Stomach (tissue), 9 donors: Measurements from ENCODE around the gene OR4K13. TPM values are rescaled to one million over a fixed set of nuclear protein-coding genes. Genes with fewer than 3 reads are reported as not detected.

Source experiments
- DNase-seq, 2 donors: peaks; one replicate each; pipeline versions ENCODE4 v3.0.0 to v3.0.0-alpha.2; 2013 to 2019
- H3K27ac ChIP-seq, 5 donors: fragments of 200-600 bp in 4 of 5; sonication (generic) in 4 of 5; one replicate each; pipeline ENCODE4 v1.5.1; 2013 to 2019; ENCODE audit warnings: mild to moderate bottlenecking in 1 of 5, moderate library complexity in 1 of 5
- H3K27me3 ChIP-seq, 3 donors: fragments of 200-600 bp; sonication (generic); one replicate each; pipeline ENCODE4 v1.5.1; 2017 to 2019; ENCODE audit warnings: mixed run types in 1 of 3
- H3K36me3 ChIP-seq, 4 donors: fragments of 200-600 bp; sonication (generic); 1 replicate in 3 of 4; 2 replicates in 1 of 4; pipeline ENCODE4 v1.5.1; 2016 to 2019
- H3K4me1 ChIP-seq, 4 donors: fragments of 200-600 bp; sonication (generic); one replicate each; pipeline ENCODE4 v1.5.1; 2016 to 2019
- H3K4me3 ChIP-seq, 4 donors: fragments of 200-600 bp; sonication (generic) in 3 of 4; one replicate each; pipeline ENCODE4 v1.5.1; 2016 to 2019; ENCODE audit warnings: mild to moderate bottlenecking in 1 of 4
- H3K9me3 ChIP-seq, 4 donors: fragments of 200-600 bp; sonication (generic); one replicate each; pipeline ENCODE4 v1.5.1; 2016 to 2019
- EP300 ChIP-seq: sonication (generic); formaldehyde crosslinking; IDR thresholded peaks from one replicate; pipeline ENCODE4 v1.6.1; 2017; ENCODE audit warnings: antibody characterized with exemption
- POLR2A ChIP-seq, 4 donors: fragments of 450-650 bp; IDR thresholded peaks; one replicate each; pipeline ENCODE4 v1.6.1; 2016; ENCODE audit warnings: antibody characterized with exemption in 4 of 4, control low read depth in 2 of 4, mild to moderate bottlenecking in 1 of 4, moderate library complexity in 1 of 4
- POLR2AphosphoS5 ChIP-seq, 3 donors: sonication (generic); formaldehyde crosslinking; IDR thresholded peaks; one replicate each; pipeline ENCODE4 v1.6.1; 2016; ENCODE audit warnings: antibody characterized with exemption in 3 of 3
- WGBS, 5 donors: extraction: QIAGEN DNeasy Blood & Tissue Kit in 3 of 5; methylation state at CpG; one replicate each; pipeline versions ENCODE4 v1.1.5 to v1.1.7; 2013 to 2018; 5-methylcytosine and 5-hydroxymethylcytosine counted together
- intact Hi-C: fragments of 100-400 bp; cut with DNase I; formaldehyde crosslinking; loops from one replicate; pipeline ENCODE4 v1.15.1; 2023; ENCODE audit warnings: low total_unique reads
- polyA plus RNA-seq, 3 donors: library from polyadenylated mRNA; stranded (reverse); fragments of 200-250 nt; gene quantifications; one replicate each; pipeline ENCODE4 v1.2.3, GENCODE V29; 2013
- total RNA-seq, 5 donors: library from RNA; depleted of rRNA; stranded (reverse); fragments of >200 nt; gene quantifications; one replicate each; pipeline versions ENCODE4 v1.1.0 to v1.2.3, GENCODE V29; 2014 to 2016
- TF ChIP-seq, protein P1 (sequence below), 7 experiments: fragments of 450-650 bp in 4 of 7; fragments of 200-600 bp in 3 of 7; sonication (generic) in 3 of 7; IDR thresholded peaks; one replicate each; pipeline ENCODE4 v1.5.1; 2016 to 2019; ENCODE audit warnings: antibody characterized with exemption in 7 of 7, control low read depth in 2 of 7, mild to moderate bottlenecking in 1 of 7
- donor health status: healthy with polysubstance abuse.
- donor health status: Bipolar disorder and iron deficiency.
- donor health status: healthy.

OR4K13 gene
- total and polyA plus RNA-seq, 8 donors: not detected

DNA sequence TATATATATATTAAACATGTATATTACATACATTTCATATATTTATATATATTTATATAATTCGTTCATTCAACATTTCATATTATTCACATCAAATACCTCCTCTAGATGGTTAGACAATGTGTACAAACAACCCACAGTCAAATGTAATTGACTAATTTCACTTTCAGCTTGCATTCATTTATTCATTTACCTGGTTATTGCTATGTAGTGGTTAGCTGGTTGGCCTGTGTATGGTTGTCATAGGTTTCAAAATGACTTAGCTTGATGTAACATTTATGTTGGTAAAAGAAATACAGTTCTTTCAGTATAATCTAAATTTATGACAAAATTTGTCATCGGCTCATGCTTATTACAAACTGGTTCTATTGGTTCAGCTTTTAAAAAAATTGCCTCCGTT is 389 bp downstream of the OR4K13 start:
- 64 to 69% (median 67%) methylated on average over 3 of the region's 3 CpGs for WGBS, 5 donors
- intact Hi-C loops: no loop called here
- Histone ChIP-seq H3K9me3 (peaks cover 0 to 11% (median 0%) of the 10 kb centered on the region in 4 donors), H3K27me3 (no peaks in the 10 kb centered on the region), H3K4me3 (no peak overlapping the region), H3K27ac (no peak overlapping the region), H3K36me3 (no peaks in the 10 kb centered on the region), H3K4me1 (no peaks in the 10 kb centered on the region)
- no peak for TF ChIP-seq POLR2AphosphoS5 (IDR thresholded peaks at IDR 0.05)
- no peak for TF ChIP-seq POLR2A (IDR thresholded peaks at IDR 0.05)
- no peak for TF ChIP-seq EP300
- TF ChIP-seq, protein P1, sequence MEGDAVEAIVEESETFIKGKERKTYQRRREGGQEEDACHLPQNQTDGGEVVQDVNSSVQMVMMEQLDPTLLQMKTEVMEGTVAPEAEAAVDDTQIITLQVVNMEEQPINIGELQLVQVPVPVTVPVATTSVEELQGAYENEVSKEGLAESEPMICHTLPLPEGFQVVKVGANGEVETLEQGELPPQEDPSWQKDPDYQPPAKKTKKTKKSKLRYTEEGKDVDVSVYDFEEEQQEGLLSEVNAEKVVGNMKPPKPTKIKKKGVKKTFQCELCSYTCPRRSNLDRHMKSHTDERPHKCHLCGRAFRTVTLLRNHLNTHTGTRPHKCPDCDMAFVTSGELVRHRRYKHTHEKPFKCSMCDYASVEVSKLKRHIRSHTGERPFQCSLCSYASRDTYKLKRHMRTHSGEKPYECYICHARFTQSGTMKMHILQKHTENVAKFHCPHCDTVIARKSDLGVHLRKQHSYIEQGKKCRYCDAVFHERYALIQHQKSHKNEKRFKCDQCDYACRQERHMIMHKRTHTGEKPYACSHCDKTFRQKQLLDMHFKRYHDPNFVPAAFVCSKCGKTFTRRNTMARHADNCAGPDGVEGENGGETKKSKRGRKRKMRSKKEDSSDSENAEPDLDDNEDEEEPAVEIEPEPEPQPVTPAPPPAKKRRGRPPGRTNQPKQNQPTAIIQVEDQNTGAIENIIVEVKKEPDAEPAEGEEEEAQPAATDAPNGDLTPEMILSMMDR (IDR thresholded peaks at IDR 0.05): no peak
- DNase-seq: no peak

DNA sequence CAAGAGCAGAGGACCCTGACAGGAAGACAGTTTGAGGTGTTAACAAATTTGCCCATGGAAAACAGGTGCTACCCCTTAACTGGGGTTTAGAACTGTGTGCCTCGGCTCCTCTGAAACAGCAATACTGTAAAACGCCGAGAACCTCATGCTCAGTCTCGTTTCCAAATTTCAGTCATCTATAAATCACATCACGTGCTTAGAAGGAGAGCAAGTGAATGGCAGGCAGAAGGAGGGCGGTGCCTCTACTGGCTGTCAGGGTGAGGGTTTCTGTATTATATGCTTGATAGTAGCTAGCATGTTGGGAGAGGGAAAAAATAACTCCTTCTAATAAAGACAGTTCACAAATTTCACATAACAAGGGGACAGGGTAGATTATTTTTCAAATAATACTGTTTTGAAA is 4.8 kb downstream of the OR4K13 start:
- Histone ChIP-seq H3K36me3 (no peaks in the 10 kb centered on the region), H3K9me3 (peaks cover 0 to 10% (median 0%) of the 10 kb centered on the region in 4 donors), H3K27ac (no peak overlapping the region), H3K4me3 (no peak overlapping the region), H3K4me1 (no peaks in the 10 kb centered on the region), H3K27me3 (no peaks in the 10 kb centered on the region)
- no peak for TF ChIP-seq EP300
- TF ChIP-seq POLR2A (IDR thresholded peaks at IDR 0.05): no peak
- TF ChIP-seq, protein P1 (IDR thresholded peaks at IDR 0.05): no peak
- TF ChIP-seq POLR2AphosphoS5 (IDR thresholded peaks at IDR 0.05): no peak
- DNase-seq: no peak
- 69 to 78% (median 76%) methylated on average over 6 of the region's 6 CpGs for WGBS, 5 donors
- intact Hi-C loops: no loop called here

DNA sequence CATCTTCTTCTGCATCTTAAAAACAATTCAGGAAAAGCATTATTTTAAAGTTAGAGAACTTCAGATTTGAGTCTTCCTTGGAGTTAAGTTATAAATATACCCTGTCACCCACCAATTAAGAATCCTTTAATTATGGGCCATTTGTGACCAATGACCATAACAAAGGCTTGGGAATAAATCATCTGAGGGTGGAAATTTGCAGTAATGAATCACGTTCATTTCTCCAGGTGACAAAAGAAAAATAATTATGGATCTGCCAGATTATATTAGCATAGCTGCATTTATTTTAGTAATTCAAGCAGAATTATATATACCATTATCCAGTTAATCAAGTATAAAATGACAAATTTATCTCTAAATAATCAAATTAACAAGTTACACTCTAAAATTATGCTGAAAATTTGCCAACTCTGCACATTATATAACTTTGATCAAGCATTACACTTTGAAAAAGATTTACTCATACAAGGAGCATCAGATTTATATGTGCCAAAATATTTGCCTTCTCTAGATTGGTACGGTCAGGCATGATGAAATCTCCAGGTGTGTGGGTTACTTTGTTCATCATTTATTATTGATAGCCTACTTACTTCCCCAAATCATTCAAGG is 16.5 kb downstream of the OR4K13 start, which contains the start of gene OR4K14:
OR4K14 (minus strand) TSS at position 51 of the 609 bp plus-strand sequence. CDS start 4,114 bp downstream, outside the sequence.
- Histone ChIP-seq H3K27me3 (no peaks in the 10 kb centered on the region), H3K4me1 (no peaks in the 10 kb centered on the region), H3K36me3 (no peaks in the 10 kb centered on the region), H3K4me3 (no peak within 1 kb of the TSS), H3K27ac (no peak within 1 kb of the TSS), H3K9me3 (peaks cover 0 to 6% (median 6%) of the 10 kb centered on the region in 4 donors)
- no peak for TF ChIP-seq EP300
- TF ChIP-seq POLR2A (IDR thresholded peaks at IDR 0.05): no peak
- TF ChIP-seq, protein P1 (IDR thresholded peaks at IDR 0.05): no peak
- no peak for TF ChIP-seq POLR2AphosphoS5 (IDR thresholded peaks at IDR 0.05)
- intact Hi-C loops: no loop called here
- DNase-seq: no peak
- 52 to 73% (median 66%) methylated on average over 2 of the region's 2 CpGs for WGBS, 5 donors

DNA sequence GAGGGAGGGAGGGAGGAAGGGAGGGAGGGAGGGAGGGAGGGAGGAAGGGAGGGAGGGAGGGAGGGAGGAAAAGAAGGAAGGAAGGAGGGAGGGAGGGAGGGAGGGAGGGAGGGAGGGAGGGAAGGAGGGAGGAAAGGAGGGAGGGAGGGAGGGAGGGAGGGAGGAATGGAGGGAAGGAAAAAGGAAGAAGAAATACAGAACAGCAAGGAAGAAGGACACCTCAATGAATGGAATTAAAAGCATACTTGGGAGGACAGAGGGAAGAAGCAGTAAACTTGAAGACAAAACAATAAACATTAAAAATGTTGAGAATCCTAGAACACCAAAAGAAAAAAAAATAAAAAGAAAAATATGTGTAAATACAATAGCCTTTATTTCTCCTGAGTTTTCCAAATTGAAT is 27.7 kb downstream of the OR4K13 start:
- Histone ChIP-seq H3K9me3 (peaks cover 0 to 7% (median 3%) of the 10 kb centered on the region in 4 donors), H3K27ac (no peak overlapping the region), H3K4me1 (no peaks in the 10 kb centered on the region), H3K36me3 (no peaks in the 10 kb centered on the region), H3K27me3 (no peaks in the 10 kb centered on the region), H3K4me3 (no peak overlapping the region)
- TF ChIP-seq, protein P1 (IDR thresholded peaks at IDR 0.05): no peak
- TF ChIP-seq EP300 (no peak), POLR2AphosphoS5 (IDR thresholded peaks at IDR 0.05) (no peak), POLR2A (IDR thresholded peaks at IDR 0.05) (no peak)
- intact Hi-C loops: no loop called here
- no peak for DNase-seq
